Activated CD4-positive, alpha-beta T cell treated with anti-CD3 and anti-CD28 coated beads, Interleukin-2, amount 50 U/mL, for 1 hour (primary cell): ENCODE data around the gene CCDC33.

ENCODE experiments used
- DNase-seq: peaks from one replicate; pipeline ENCODE4 v3.0.0-alpha.2; 2020

Gene CCDC33

GRCh38 chr15:74235962-74236361, at the start of gene CCDC33:
TSS of gene CCDC33 (plus strand) at chr15:74236326. CDS start at chr15:74236720, 394 bp downstream.
- no peak for DNase-seq

GRCh38 chr15:74188216-74188615, 47.9 kb upstream of the CCDC33 start:
- no peak for DNase-seq

- DNase-seq = no peak
Measured at GRCh38 chr15:74191798-74192197, 44.3 kb upstream of the CCDC33 start.

GRCh38 chr15:74192751-74193150, 43.4 kb upstream of the CCDC33 start:
- DNase-seq = no peak

GRCh38 chr15:74193299-74193718, 42.8 kb upstream of the CCDC33 start:
- no peak for DNase-seq

- DNase-seq = no peak
Measured at GRCh38 chr15:74193905-74194304, 42.2 kb upstream of the CCDC33 start.

- DNase-seq = no peak
Measured at GRCh38 chr15:74194572-74195559, 41.3 kb upstream of the CCDC33 start.

GRCh38 chr15:74196175-74196574, 40.0 kb upstream of the CCDC33 start:
- no peak for DNase-seq

- DNase-seq = no peak
Measured at GRCh38 chr15:74197176-74197965, 38.8 kb upstream of the CCDC33 start.

- no peak for DNase-seq
Measured at GRCh38 chr15:74199297-74199652, 36.9 kb upstream of the CCDC33 start.

- DNase-seq = no peak
Measured at GRCh38 chr15:74200412-74200815, 35.7 kb upstream of the CCDC33 start.

GRCh38 chr15:74200871-74201419, 35.2 kb upstream of the CCDC33 start:
- no peak for DNase-seq

- DNase-seq = no peak
Measured at GRCh38 chr15:74201710-74202420, 34.3 kb upstream of the CCDC33 start.

GRCh38 chr15:74202452-74203401, 33.4 kb upstream of the CCDC33 start, which contains the start of gene STRA6:
TSS of gene STRA6 (minus strand) at chr15:74202787. CDS start at chr15:74202267, 520 bp downstream.
- DNase-seq = no peak

GRCh38 chr15:74203914-74204431, 32.2 kb upstream of the CCDC33 start:
- no peak for DNase-seq

- DNase-seq = no peak
Measured at GRCh38 chr15:74205582-74205947, 30.6 kb upstream of the CCDC33 start.

- DNase-seq = no peak
Measured at GRCh38 chr15:74206801-74207281, 29.3 kb upstream of the CCDC33 start.

GRCh38 chr15:74207652-74208440, 28.3 kb upstream of the CCDC33 start:
- DNase-seq = no peak

- no peak for DNase-seq
Measured at GRCh38 chr15:74208496-74208895, 27.6 kb upstream of the CCDC33 start.

GRCh38 chr15:74208901-74209559, 27.1 kb upstream of the CCDC33 start:
- no peak for DNase-seq
